A549 (cell line): Measurements from ENCODE around the gene ASIC1.

Experiments used
- POLR2A ChIP-seq: IDR thresholded peaks from 2 replicates; pipeline ENCODE4 v1.6.1; 2012; ENCODE audit warnings: mild to moderate bottlenecking, low read length
- RFX5 ChIP-seq: fragments of 450-650 bp; IDR thresholded peaks from 2 replicates; pipeline ENCODE4 v1.7.1; 2014; ENCODE audit warnings: antibody characterized with exemption, mild to moderate bottlenecking, moderate library complexity
- TF ChIP-seq, protein P1 (sequence below): fragments of >200 bp; sonication (Bioruptor Twin); formaldehyde crosslinking; IDR thresholded peaks from 3 replicates; pipeline ENCODE4 v1.5.1; 2016
- TF ChIP-seq, protein P2 (sequence below): IDR thresholded peaks from 2 replicates; pipeline ENCODE4 v1.6.1; 2012

DNA sequence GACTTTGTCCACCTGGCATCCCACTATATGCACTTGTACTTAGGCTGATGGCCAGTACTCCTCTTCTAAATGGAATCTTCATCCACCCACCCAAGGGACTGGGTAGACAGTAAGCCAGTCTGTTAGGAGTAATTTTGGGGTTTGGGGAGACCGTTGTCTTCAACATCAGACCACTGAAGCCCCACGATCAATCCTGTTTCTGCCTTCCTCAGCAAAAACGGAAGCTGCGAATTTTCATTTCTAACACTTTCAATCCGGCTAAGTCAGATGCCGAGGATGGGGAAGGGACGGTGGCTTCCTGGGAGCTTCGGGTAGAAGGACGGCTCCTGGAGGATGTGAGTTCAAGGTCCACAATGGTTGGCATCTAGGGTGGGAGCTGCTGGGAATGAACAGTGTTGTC lies 29.8 kb downstream of the ASIC1 start:
- TF ChIP-seq, protein P1, sequence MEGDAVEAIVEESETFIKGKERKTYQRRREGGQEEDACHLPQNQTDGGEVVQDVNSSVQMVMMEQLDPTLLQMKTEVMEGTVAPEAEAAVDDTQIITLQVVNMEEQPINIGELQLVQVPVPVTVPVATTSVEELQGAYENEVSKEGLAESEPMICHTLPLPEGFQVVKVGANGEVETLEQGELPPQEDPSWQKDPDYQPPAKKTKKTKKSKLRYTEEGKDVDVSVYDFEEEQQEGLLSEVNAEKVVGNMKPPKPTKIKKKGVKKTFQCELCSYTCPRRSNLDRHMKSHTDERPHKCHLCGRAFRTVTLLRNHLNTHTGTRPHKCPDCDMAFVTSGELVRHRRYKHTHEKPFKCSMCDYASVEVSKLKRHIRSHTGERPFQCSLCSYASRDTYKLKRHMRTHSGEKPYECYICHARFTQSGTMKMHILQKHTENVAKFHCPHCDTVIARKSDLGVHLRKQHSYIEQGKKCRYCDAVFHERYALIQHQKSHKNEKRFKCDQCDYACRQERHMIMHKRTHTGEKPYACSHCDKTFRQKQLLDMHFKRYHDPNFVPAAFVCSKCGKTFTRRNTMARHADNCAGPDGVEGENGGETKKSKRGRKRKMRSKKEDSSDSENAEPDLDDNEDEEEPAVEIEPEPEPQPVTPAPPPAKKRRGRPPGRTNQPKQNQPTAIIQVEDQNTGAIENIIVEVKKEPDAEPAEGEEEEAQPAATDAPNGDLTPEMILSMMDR: no peak
- TF ChIP-seq RFX5 (no peak), POLR2A (no peak)
- TF ChIP-seq, protein P2, sequence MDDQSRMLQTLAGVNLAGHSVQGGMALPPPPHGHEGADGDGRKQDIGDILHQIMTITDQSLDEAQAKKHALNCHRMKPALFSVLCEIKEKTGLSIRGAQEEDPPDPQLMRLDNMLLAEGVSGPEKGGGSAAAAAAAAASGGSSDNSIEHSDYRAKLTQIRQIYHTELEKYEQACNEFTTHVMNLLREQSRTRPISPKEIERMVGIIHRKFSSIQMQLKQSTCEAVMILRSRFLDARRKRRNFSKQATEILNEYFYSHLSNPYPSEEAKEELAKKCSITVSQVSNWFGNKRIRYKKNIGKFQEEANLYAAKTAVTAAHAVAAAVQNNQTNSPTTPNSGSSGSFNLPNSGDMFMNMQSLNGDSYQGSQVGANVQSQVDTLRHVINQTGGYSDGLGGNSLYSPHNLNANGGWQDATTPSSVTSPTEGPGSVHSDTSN: no peak
